PFSK-1 (cell line): Measurements from ENCODE around the gene MAST2.

Source experiments
- FOXP2 ChIP-seq: optimal IDR thresholded peaks from 2 replicates; pipeline ENCODE3; 2011; ENCODE audit warnings: borderline replicate concordance, control low read depth, inconsistent platforms; ENCODE audit not compliant: insufficient read depth; ENCODE audit errors: extremely low read length, extremely low read depth
- POLR2AphosphoS5 ChIP-seq: IDR thresholded peaks from 2 replicates; pipeline ENCODE4 v1.6.1; 2012; ENCODE audit warnings: low read depth, mild to moderate bottlenecking, control low read depth, low read length, moderate library complexity
- SIN3A ChIP-seq: IDR thresholded peaks from 2 replicates; pipeline ENCODE4 v1.6.1; 2012; ENCODE audit warnings: mild to moderate bottlenecking, low read length, moderate library complexity, borderline replicate concordance; ENCODE audit not compliant: insufficient read depth
- TAF1 ChIP-seq: IDR thresholded peaks from 2 replicates; pipeline ENCODE4 v1.6.1; 2012; ENCODE audit warnings: low read length, control low read depth, borderline replicate concordance; ENCODE audit not compliant: insufficient read depth
- TF ChIP-seq, protein P1 (sequence below), 2 experiments: IDR thresholded peaks; 2 replicates each; pipeline versions ENCODE4 v1.6.1 to v1.8.0; 2011 to 2012; ENCODE audit warnings: low read depth in 2 of 2, low read length in 2 of 2, control low read depth in 1 of 2, inconsistent platforms in 1 of 2, mild to moderate bottlenecking in 1 of 2, moderate library complexity in 1 of 2; ENCODE audit not compliant: insufficient read depth in 1 of 2

Gene MAST2

DNA sequence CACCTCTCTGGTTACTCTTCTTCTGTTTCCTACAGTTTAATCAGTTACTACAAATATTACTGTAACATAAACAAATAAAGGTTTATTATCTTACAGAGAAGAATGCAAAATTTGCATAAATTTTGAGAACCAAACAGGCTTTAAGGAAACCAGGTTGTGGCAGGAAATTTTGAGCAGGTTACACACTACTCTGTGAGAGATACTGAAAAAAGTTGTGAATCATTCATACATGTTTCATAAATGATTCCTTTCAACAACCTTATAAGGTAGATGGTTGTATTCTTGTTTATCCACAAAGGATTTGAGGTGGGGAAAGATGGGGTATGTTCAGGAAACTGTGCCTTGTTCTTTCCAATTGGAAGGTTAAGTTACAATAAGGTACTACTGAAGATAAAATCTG, 58.6 kb downstream of the MAST2 start:
- TF ChIP-seq, protein P1, sequence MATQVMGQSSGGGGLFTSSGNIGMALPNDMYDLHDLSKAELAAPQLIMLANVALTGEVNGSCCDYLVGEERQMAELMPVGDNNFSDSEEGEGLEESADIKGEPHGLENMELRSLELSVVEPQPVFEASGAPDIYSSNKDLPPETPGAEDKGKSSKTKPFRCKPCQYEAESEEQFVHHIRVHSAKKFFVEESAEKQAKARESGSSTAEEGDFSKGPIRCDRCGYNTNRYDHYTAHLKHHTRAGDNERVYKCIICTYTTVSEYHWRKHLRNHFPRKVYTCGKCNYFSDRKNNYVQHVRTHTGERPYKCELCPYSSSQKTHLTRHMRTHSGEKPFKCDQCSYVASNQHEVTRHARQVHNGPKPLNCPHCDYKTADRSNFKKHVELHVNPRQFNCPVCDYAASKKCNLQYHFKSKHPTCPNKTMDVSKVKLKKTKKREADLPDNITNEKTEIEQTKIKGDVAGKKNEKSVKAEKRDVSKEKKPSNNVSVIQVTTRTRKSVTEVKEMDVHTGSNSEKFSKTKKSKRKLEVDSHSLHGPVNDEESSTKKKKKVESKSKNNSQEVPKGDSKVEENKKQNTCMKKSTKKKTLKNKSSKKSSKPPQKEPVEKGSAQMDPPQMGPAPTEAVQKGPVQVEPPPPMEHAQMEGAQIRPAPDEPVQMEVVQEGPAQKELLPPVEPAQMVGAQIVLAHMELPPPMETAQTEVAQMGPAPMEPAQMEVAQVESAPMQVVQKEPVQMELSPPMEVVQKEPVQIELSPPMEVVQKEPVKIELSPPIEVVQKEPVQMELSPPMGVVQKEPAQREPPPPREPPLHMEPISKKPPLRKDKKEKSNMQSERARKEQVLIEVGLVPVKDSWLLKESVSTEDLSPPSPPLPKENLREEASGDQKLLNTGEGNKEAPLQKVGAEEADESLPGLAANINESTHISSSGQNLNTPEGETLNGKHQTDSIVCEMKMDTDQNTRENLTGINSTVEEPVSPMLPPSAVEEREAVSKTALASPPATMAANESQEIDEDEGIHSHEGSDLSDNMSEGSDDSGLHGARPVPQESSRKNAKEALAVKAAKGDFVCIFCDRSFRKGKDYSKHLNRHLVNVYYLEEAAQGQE (IDR thresholded peaks at IDR 0.05; ENCODE audit: insufficient read depth in 1 of 2, low read depth in 2 of 2, low read length in 2 of 2), result no peak
- no peak for TF ChIP-seq POLR2AphosphoS5

GRCh38 chr1:45863218-45863617, 59.8 kb downstream of the MAST2 start:
- TF ChIP-seq SIN3A (no peak), TAF1 (no peak), FOXP2 (no peak), POLR2AphosphoS5 (no peak)
- TF ChIP-seq, protein P1 (IDR thresholded peaks at IDR 0.05; ENCODE audit: insufficient read depth in 1 of 2, low read depth in 2 of 2, low read length in 2 of 2), result no peak

GRCh38 chr1:45864167-45865106, 61.0 kb downstream of the MAST2 start:
- no peak for TF ChIP-seq FOXP2
- TF ChIP-seq SIN3A, result 0 out of 2 replicates have a peak, but pooled peaks have one; percentile 28

DNA sequence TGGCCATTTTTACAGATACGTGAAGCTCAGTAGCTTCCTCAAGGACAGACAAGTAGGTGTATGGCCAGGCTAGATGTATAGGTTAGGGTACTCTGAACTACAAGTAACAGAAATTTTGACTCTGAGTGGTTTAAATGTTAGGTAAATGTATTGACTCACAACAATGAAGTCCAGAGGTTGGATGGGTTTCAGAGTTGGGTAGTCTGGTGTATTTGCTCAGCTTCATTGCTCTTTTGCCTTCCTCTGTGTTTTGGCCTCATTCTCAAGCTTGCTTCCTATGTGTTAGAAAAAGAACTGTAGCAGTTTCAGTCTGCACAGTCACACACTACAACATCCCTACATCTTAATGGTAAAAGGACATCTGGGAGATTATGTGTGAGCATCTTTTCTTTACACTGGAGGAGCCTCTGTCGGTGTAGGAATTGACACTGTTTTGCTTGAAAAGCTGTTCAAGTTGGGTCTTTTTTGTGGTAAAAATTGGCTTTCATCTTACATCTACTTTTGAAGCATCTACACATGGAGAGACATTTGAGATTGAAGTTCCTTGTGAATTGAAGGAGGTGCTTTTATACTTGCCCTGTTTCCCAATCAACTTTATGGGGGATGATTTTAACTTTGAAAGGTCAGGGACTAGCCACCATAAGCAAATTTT, 64.4 kb downstream of the MAST2 start:
- no peak for TF ChIP-seq POLR2AphosphoS5
- TF ChIP-seq TAF1, result no peak
- TF ChIP-seq FOXP2, result no peak
- no peak for TF ChIP-seq SIN3A
- TF ChIP-seq, protein P1 (IDR thresholded peaks at IDR 0.05; ENCODE audit: insufficient read depth in 1 of 2, low read depth in 2 of 2, low read length in 2 of 2), result no peak

DNA sequence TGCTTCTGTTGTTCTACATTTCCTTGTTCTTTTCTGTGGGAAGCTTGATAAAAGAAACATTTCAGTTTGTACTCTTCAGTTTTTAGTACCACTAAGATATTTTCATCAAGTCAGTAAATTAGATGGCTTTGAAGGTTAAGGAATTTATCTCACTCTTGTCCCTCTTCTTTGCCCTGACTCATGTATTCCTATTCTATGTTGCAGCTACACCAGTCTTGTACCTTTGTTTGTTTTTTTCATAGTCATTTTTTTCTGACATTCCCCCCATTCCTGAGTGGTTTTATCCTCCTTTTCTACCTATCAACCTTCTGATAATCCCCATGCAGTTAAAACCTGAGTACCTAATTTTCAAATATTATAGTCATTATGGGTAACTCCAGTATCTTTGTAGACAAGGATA, 65.4 kb downstream of the MAST2 start:
- TF ChIP-seq POLR2AphosphoS5, result no peak
- TF ChIP-seq SIN3A, result no peak
- TF ChIP-seq TAF1, result no peak
- TF ChIP-seq FOXP2, result no peak
- TF ChIP-seq, protein P1 (IDR thresholded peaks at IDR 0.05; ENCODE audit: insufficient read depth in 1 of 2, low read depth in 2 of 2, low read length in 2 of 2), result no peak
